B cell (primary cell): ENCODE measurements around the gene PES1. TPM values are rescaled to one million over a fixed set of nuclear protein-coding genes. Genes with fewer than 3 reads are reported as not detected.

ENCODE experiments used
- ATAC-seq: fragments of 200-7000 bp; cut with Tn5 transposase; one replicate; pipeline ENCODE4 v1.10.0; 2021; ENCODE audit warnings: low read depth, mild to moderate bottlenecking, moderate number of reproducible peaks, moderate library complexity
- CTCF ChIA-PET: fragments of 350-600 bp; sonication (Branson Sonifier 250); formaldehyde crosslinking; loops from one replicate; lab custom pipeline; 2021; ENCODE audit warnings: antibody characterized with exemption, inconsistent platforms; lab: Charles Lee
- POLR2A ChIA-PET: fragments of 350-600 bp; sonication (Branson Sonifier 250); formaldehyde crosslinking; loops from one replicate; lab custom pipeline; 2021; ENCODE audit warnings: antibody characterized with exemption; lab: Charles Lee
- DNase-seq: peaks from one replicate; pipeline ENCODE4 v3.0.0; 2013
- H2AFZ ChIP-seq: 2 replicates; pipeline ENCODE4 v1.6.1; 2012; ENCODE audit warnings: mild to moderate bottlenecking, low read depth, low read length; ENCODE audit not compliant: insufficient read depth, poor library complexity, severe bottlenecking
- H3K27ac ChIP-seq, 2 donors: 1 replicate in 1 of 2; 2 replicates in 1 of 2; pipeline ENCODE4 v1.5.1; 2012 to 2013; ENCODE audit warnings: low read length in 2 of 2, mild to moderate bottlenecking in 2 of 2, moderate library complexity in 1 of 2
- H3K27me3 ChIP-seq, 4 experiments: fragments of 200-600 bp in 1 of 4; sonication (generic) in 1 of 4; replicated peaks in 1 of 4; 1 replicate in 2 of 4; 2 replicates in 2 of 4; pipeline versions ENCODE4 v1.6.1 to v1.7.0; 2013 to 2016; ENCODE audit warnings: low read length in 3 of 4, mild to moderate bottlenecking in 2 of 4, mixed read lengths in 1 of 4, moderate library complexity in 1 of 4; ENCODE audit not compliant: insufficient read depth in 4 of 4, control insufficient read depth in 3 of 4; ENCODE audit errors: control extremely low read depth in 1 of 4
- H3K36me3 ChIP-seq, 2 experiments: replicated peaks in 1 of 2; 1 replicate in 1 of 2; 2 replicates in 1 of 2; pipeline versions ENCODE4 v1.6.1 to v1.7.1; 2013; ENCODE audit warnings: low read length in 1 of 2; ENCODE audit not compliant: insufficient read depth in 2 of 2, control insufficient read depth in 1 of 2; ENCODE audit errors: control extremely low read depth in 1 of 2, extremely low read depth in 1 of 2
- H3K4me1 ChIP-seq, 2 donors: fragments of 200-600 bp in 1 of 2; sonication (generic) in 1 of 2; 1 replicate in 1 of 2; 2 replicates in 1 of 2; pipeline versions ENCODE4 v1.5.1 to v1.6.1; 2013 to 2017; ENCODE audit warnings: low read length in 2 of 2; ENCODE audit not compliant: control insufficient read depth in 2 of 2, insufficient read depth in 2 of 2
- H3K4me2 ChIP-seq: replicated peaks from 2 replicates; pipeline ENCODE3; 2012; ENCODE audit warnings: mild to moderate bottlenecking, low read depth, low read length; ENCODE audit not compliant: poor library complexity, severe bottlenecking
- H3K4me3 ChIP-seq, 5 experiments: fragments of 200-600 bp in 1 of 5; sonication (generic) in 1 of 5; 1 replicate in 3 of 5; 2 replicates in 2 of 5; pipeline versions ENCODE4 v1.5.1 to v1.7.0; 2011 to 2016; ENCODE audit warnings: low read length in 4 of 5, mild to moderate bottlenecking in 4 of 5, low read depth in 2 of 5, control low read depth in 1 of 5, moderate library complexity in 1 of 5; ENCODE audit not compliant: insufficient read depth in 1 of 5; ENCODE audit errors: control extremely low read depth in 1 of 5, extremely low read depth in 1 of 5
- H3K79me2 ChIP-seq: fragments of 200-600 bp; sonication (generic); one replicate; pipeline ENCODE4 v1.6.0; 2016; ENCODE audit warnings: low read length; ENCODE audit not compliant: control insufficient read depth, insufficient read depth
- H3K9ac ChIP-seq: fragments of 200-600 bp; sonication (generic); 2 replicates; pipeline ENCODE4 v1.6.1; 2017; ENCODE audit warnings: mild to moderate bottlenecking, low read length, moderate library complexity
- H3K9me3 ChIP-seq, 3 donors: one replicate each; pipeline versions ENCODE4 v1.6.1 to v1.7.1; 2013; ENCODE audit warnings: low read length in 2 of 3; ENCODE audit not compliant: control insufficient read depth in 2 of 3, insufficient read depth in 1 of 3; ENCODE audit errors: control extremely low read depth in 1 of 3
- H4K20me1 ChIP-seq: 2 replicates; pipeline ENCODE4 v1.6.0; 2012; ENCODE audit warnings: mild to moderate bottlenecking, low read length; ENCODE audit not compliant: insufficient read depth, control insufficient read depth, poor library complexity, severe bottlenecking
- H3K27ac Mint-ChIP-seq: one replicate; pipeline ENCODE4 v1.8.0; 2021; ENCODE audit warnings: mixed read lengths
- H3K27me3 Mint-ChIP-seq: one replicate; pipeline ENCODE4 v1.8.0; 2021; ENCODE audit warnings: mixed read lengths
- H3K4me1 Mint-ChIP-seq: one replicate; pipeline ENCODE4 v1.8.0; 2021; ENCODE audit warnings: mixed read lengths
- H3K4me3 Mint-ChIP-seq: one replicate; pipeline ENCODE4 v1.8.0; 2021; ENCODE audit warnings: mixed read lengths
- H3K9me3 Mint-ChIP-seq: one replicate; pipeline ENCODE4 v1.8.0; 2022; ENCODE audit warnings: mixed read lengths; ENCODE audit not compliant: insufficient read depth
- CTCF ChIP-seq: fragments of 200-600 bp; IDR thresholded peaks from one replicate; pipeline ENCODE4 v1.8.0; 2022; ENCODE audit warnings: antibody characterized with exemption, mild to moderate bottlenecking
- EZH2 ChIP-seq: IDR thresholded peaks from 2 replicates; pipeline ENCODE4 v1.6.1; 2012; ENCODE audit warnings: borderline replicate concordance, low read depth, mild to moderate bottlenecking, moderate library complexity, low read length; ENCODE audit not compliant: insufficient read depth, poor library complexity, severe bottlenecking
- WGBS: methylation state at CpG from one replicate; pipeline ENCODE4 v1.1.5; 2013; ENCODE audit warnings: missing lambda C conversion rate; ENCODE audit not compliant: insufficient coverage; 5-methylcytosine and 5-hydroxymethylcytosine counted together
- intact Hi-C: fragments of 100-400 bp; cut with micrococcal nuclease; formaldehyde crosslinking; loops from one replicate; pipeline ENCODE4 v1.10.0; 2022
- polyA plus RNA-seq: library from polyadenylated mRNA; depleted of rRNA; stranded (reverse); fragments of >200 nt; gene quantifications from 2 replicates; pipeline ENCODE4 v1.2.3, GENCODE V29; 2012
- total RNA-seq, 2 donors: library from RNA; stranded (reverse); fragments of 120-200 nt in 1 of 2; gene quantifications; 1 replicate in 1 of 2; 2 replicates in 1 of 2; pipeline versions ENCODE4 v1.2.3 to v1.2.4, GENCODE V29; 2013 to 2022

Gene PES1
- total and polyA plus RNA-seq, 2 donors (not counting 1 experiment from before 2014, with no cell fraction given), result 38.1 to 75.2 TPM

GRCh38 chr22:30559889-30560288 is 31.8 kb downstream of the PES1 start:
- no peak for TF ChIP-seq EZH2
- TF ChIP-seq CTCF, result no peak
- H3K9me3 ChIP-seq, result no peaks in the 10 kb centered on the region
- no peak overlapping the region for H3K9ac ChIP-seq
- no peaks in the 10 kb centered on the region for H3K9me3 Mint-ChIP-seq
- H3K27me3 ChIP-seq, result no peaks in the 10 kb centered on the region
- no peak for ATAC-seq
- H4K20me1 ChIP-seq, result no peaks in the 10 kb centered on the region
- H2AFZ ChIP-seq, result no peak overlapping the region
- no peak overlapping the region for H3K4me3 ChIP-seq
- ChIA-PET CTCF (no interaction called here), POLR2A (no interaction called here)
- no peak overlapping the region for H3K4me2 ChIP-seq
- intact Hi-C loops, result no loop called here
- no peak overlapping the region for H3K27ac Mint-ChIP-seq
- H3K27ac ChIP-seq, result no peak overlapping the region
- H3K79me2 ChIP-seq, result no peaks in the 10 kb centered on the region
- no peaks in the 10 kb centered on the region for H3K4me1 ChIP-seq
- no peaks in the 10 kb centered on the region for H3K36me3 ChIP-seq
- peaks cover 13% of the 10 kb centered on the region for H3K27me3 Mint-ChIP-seq
- DNase-seq, result no peak
- no peaks in the 10 kb centered on the region for H3K4me1 Mint-ChIP-seq
- WGBS, result 100% methylated on average over 2 of the region's 6 CpGs
- H3K4me3 Mint-ChIP-seq, result no peak overlapping the region

GRCh38 chr22:30557243-30557642 is 34.5 kb downstream of the PES1 start:
- no peaks in the 10 kb centered on the region for H3K4me1 ChIP-seq
- intact Hi-C loops, result no loop called here
- no peaks in the 10 kb centered on the region for H3K36me3 ChIP-seq
- no peaks in the 10 kb centered on the region for H4K20me1 ChIP-seq
- Mint-ChIP-seq H3K4me3 (no peak overlapping the region), H3K27ac (no peak overlapping the region), H3K27me3 (peaks cover 9% of the 10 kb centered on the region), H3K9me3 (no peaks in the 10 kb centered on the region), H3K4me1 (no peaks in the 10 kb centered on the region)
- 90% methylated on average over 7 of the region's 8 CpGs for WGBS
- ChIA-PET CTCF (no interaction called here), POLR2A (no interaction called here)
- no peaks in the 10 kb centered on the region for H3K9me3 ChIP-seq
- ATAC-seq (no peak), DNase-seq (no peak)
- H3K4me3 ChIP-seq, result no peak overlapping the region
- H3K4me2 ChIP-seq, result no peak overlapping the region
- H3K27ac ChIP-seq, result no peak overlapping the region
- H2AFZ ChIP-seq, result no peak overlapping the region
- no peaks in the 10 kb centered on the region for H3K79me2 ChIP-seq
- no peak overlapping the region for H3K9ac ChIP-seq
- TF ChIP-seq EZH2 (no peak), CTCF (no peak)
- no peaks in the 10 kb centered on the region for H3K27me3 ChIP-seq
